Measurements from ENCODE around the gene PPP2R5E. TPM values are rescaled to one million over a fixed set of nuclear protein-coding genes. Genes with fewer than 3 reads are reported as not detected.
"Not testable (repeated sequence)": the region's sequence is repeated elsewhere in the genome, so short reads cannot be mapped to it uniquely, and the experiment has no call there.

Gene PPP2R5E
- total RNA-seq, 1 donor from 2014 or later: 55.3 TPM

GRCh38 chr14:63378444-63378843 lies 164.7 kb downstream of the PPP2R5E start:
- DNase-seq (ENCODE audit: low spot score, unreplicated experiment): no peak
- Mint-ChIP-seq H3K9me3 (ENCODE audit: low read depth) (no peaks in the 10 kb centered on the region), H3K4me1 (ENCODE audit: low read depth) (no peaks in the 10 kb centered on the region), H3K4me3 (ENCODE audit: low read depth) (no peak overlapping the region), H3K36me3 (ENCODE audit: insufficient read depth) (peaks cover 32% of the 10 kb centered on the region), H3K27me3 (no peaks in the 10 kb centered on the region), H3K27ac (no peak overlapping the region)
- no peak for TF ChIP-seq CTCF (IDR thresholded peaks at IDR 0.05; ENCODE audit: unreplicated experiment)

GRCh38 chr14:63375769-63376168 lies 167.4 kb downstream of the PPP2R5E start:
- H3K9me3 Mint-ChIP-seq (ENCODE audit: low read depth): no peaks in the 10 kb centered on the region
- H3K4me1 Mint-ChIP-seq (ENCODE audit: low read depth): no peaks in the 10 kb centered on the region
- no peak for TF ChIP-seq CTCF (IDR thresholded peaks at IDR 0.05; ENCODE audit: unreplicated experiment)
- H3K36me3 Mint-ChIP-seq (ENCODE audit: insufficient read depth): peaks cover 26% of the 10 kb centered on the region
- H3K27me3 Mint-ChIP-seq: no peaks in the 10 kb centered on the region
- H3K27ac Mint-ChIP-seq: no peak overlapping the region
- H3K4me3 Mint-ChIP-seq (ENCODE audit: low read depth): no peak overlapping the region
- no peak for DNase-seq (ENCODE audit: low spot score, unreplicated experiment)

- H3K4me3 Mint-ChIP-seq (ENCODE audit: low read depth); H3K27me3 Mint-ChIP-seq; DNase-seq (ENCODE audit: low spot score, unreplicated experiment); H3K27ac Mint-ChIP-seq; H3K4me1 Mint-ChIP-seq (ENCODE audit: low read depth); H3K9me3 Mint-ChIP-seq (ENCODE audit: low read depth): not testable (repeated sequence)
- H3K36me3 Mint-ChIP-seq (ENCODE audit: insufficient read depth): peaks cover 21% of the 10 kb centered on the region
Measured at GRCh38 chr14:63371613-63372012, 171.6 kb downstream of the PPP2R5E start.

- TF ChIP-seq CTCF (IDR thresholded peaks at IDR 0.05; ENCODE audit: unreplicated experiment): no peak
- Mint-ChIP-seq H3K4me3 (ENCODE audit: low read depth) (no peak overlapping the region), H3K9me3 (ENCODE audit: low read depth) (no peaks in the 10 kb centered on the region), H3K4me1 (ENCODE audit: low read depth) (no peaks in the 10 kb centered on the region), H3K36me3 (ENCODE audit: insufficient read depth) (peaks cover 21% of the 10 kb centered on the region), H3K27ac (no peak overlapping the region), H3K27me3 (no peaks in the 10 kb centered on the region)
- DNase-seq (ENCODE audit: low spot score, unreplicated experiment): no peak
Measured at GRCh38 chr14:63371033-63371432, 172.1 kb downstream of the PPP2R5E start.

- Mint-ChIP-seq H3K4me1 (ENCODE audit: low read depth) (peaks cover 7% of the 10 kb centered on the region), H3K27me3 (no peaks in the 10 kb centered on the region), H3K9me3 (ENCODE audit: low read depth) (peaks cover 15% of the 10 kb centered on the region), H3K4me3 (ENCODE audit: low read depth) (no peak overlapping the region), H3K36me3 (ENCODE audit: insufficient read depth) (peaks cover 19% of the 10 kb centered on the region), H3K27ac (no peak overlapping the region)
- TF ChIP-seq CTCF (IDR thresholded peaks at IDR 0.05; ENCODE audit: unreplicated experiment): no peak
- no peak for DNase-seq (ENCODE audit: low spot score, unreplicated experiment)
Measured at GRCh38 chr14:63367742-63368364, 175.3 kb downstream of the PPP2R5E start.

GRCh38 chr14:63362389-63362819 lies 180.8 kb downstream of the PPP2R5E start:
- Mint-ChIP-seq H3K27ac (peak overlapping the region; percentile 76), H3K27me3 (no peaks in the 10 kb centered on the region), H3K4me1 (ENCODE audit: low read depth) (peaks cover 18% of the 10 kb centered on the region), H3K9me3 (ENCODE audit: low read depth) (peaks cover 15% of the 10 kb centered on the region), H3K4me3 (ENCODE audit: low read depth) (no peak overlapping the region), H3K36me3 (ENCODE audit: insufficient read depth) (peaks cover 9% of the 10 kb centered on the region)
- no peak for TF ChIP-seq CTCF (IDR thresholded peaks at IDR 0.05; ENCODE audit: unreplicated experiment)
- DNase-seq (ENCODE audit: low spot score, unreplicated experiment): no peak

All from progenitor cell of endocrine pancreas (in vitro differentiated cells).